HG03045 (cell line): Measurements from ENCODE around the gene FRMD8.

Experiments used
- ATAC-seq: cut with Tn5 transposase; IDR thresholded peaks from one replicate; pipeline ENCODE4 v1.9.1; 2021; ENCODE audit warnings: mild to moderate bottlenecking, moderate library complexity; ENCODE audit not compliant: unreplicated experiment

The FRMD8 gene

DNA sequence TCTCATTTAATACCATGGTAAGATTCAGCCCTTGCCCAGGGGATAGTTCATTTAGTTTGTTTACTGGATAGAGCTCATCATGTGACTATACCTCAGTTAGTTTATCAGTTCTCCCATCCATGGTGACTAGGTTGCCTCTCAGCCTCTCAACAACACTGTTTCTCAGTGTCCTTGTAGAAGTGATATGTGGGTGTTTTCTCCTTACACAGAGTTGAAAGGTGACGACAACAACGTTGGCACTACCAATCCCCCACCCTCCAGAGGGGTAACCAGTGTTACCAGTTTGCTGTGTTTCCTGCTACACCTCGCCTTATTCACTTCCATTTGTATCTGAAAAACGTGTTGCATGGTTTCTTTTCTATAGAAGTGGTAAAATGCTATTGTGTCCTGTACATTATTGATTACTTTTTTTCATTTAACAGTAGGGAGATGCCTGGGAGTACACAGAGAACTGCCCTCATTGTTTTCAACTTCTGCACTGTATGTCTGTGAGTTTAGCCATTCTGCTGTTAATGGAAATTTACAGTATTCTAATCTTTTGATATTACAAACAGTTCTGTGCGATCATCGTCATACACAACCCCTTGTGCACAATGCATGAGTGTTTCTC is 47.7 kb downstream of the FRMD8 start:
- ATAC-seq, result no peak

DNA sequence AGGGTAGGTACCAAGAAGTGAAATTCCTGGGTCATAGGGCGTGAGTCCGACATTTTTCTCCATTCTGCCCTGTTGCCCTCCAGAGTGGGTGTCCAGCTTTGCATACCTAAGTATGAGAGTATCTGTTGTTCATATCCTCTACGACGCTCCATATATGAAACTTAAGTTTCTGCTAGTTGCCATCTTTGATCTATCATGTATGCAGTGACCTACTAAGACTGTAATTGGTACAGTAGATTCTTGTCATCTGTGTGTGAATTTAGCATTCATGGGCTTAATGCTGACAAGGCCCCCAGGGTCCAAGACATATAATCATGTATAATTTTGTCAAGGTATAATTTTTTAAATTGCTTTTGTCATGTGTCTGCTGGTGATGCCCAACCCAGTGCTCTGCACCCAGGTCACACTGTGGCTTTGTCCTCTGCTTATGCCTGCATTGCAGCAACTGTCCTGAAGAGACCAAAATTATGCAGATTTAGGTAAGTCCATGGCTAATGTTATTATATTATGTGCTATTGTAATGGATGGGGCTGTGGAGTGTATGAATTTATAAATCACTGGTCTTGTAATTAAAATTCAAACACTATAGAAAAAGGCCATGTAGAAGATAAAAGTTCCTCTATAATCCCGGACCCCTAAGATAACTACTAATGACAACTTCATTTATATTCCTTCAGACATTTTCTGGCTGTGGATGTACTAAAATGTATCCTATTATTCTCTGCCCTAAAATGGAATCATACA is 48.4 kb downstream of the FRMD8 start:
- ATAC-seq, result no peak

DNA sequence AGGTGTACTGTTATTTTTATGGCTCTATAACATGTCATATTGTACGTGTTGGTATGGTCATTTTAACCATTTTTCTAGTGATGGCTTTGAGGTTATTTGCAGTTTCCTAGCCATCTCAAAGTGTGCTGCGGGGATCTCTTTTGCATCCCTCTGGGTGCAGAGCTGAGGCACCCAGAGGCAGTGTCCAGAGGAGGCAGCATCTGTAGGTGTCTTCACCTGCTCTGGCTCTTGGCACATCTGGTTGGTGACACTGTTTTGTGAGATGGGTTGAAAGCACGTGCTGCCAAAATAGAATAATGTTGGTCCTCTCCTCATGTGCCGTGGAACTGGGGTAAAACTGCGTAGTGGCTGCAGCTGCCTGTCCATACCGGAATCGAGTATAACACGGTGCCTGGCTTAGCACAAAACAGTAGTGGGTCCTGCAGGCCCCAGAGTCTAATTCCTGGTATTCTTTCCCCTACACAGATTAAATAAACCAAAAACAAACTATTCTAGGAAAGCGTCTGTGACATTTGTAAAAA is 49.0 kb downstream of the FRMD8 start:
- ATAC-seq, result no peak

DNA sequence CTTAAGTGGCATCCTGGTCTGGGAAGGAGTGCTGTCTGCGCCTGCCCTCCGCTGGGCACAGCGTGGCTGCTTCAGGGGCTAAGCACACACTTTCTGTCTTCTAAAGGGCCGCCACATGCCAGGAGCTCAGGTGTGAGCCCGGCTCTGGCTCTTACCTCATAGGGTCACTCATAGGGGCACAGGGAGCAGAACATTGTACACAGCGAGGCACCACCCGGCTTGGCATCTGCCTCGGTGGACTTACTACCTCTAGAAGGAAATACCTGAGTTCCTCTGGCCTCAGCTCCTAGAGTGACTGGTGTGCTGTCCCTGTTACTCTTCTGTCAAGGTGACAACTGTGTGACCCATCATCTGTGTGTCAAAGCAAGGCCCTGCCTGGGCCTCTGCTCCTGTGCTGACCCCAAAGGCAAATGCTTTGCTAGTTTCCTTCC is 49.6 kb downstream of the FRMD8 start:
- ATAC-seq, result no peak

DNA sequence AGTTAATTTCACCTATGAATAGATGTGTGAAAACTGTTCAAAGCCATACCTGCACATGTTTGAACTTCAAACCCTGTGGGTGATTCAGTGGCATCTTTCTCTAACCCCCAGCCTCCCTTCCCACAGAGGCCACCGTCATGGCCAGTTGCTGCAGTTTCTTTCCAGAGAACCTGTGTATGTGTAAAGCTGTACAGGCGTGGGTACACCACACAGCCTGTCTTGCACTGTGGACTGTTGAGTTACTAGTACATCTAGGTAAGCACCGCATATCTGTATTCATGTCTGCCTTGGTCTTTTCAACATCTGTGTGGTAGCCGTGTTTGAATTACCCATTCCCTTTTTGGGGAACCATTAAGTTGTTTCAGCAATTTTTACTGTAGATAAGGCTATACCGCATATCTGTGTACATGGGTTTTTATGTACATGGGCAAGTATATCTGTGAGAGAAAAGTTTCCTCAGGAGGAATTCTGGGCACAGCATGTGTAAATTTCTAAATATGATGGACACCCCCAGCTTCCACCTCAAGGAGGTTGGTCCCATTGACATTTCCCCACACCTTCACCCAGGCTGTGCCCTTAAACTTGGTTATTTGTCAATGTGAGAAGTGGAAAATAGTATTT is 50.1 kb downstream of the FRMD8 start:
- no peak for ATAC-seq

DNA sequence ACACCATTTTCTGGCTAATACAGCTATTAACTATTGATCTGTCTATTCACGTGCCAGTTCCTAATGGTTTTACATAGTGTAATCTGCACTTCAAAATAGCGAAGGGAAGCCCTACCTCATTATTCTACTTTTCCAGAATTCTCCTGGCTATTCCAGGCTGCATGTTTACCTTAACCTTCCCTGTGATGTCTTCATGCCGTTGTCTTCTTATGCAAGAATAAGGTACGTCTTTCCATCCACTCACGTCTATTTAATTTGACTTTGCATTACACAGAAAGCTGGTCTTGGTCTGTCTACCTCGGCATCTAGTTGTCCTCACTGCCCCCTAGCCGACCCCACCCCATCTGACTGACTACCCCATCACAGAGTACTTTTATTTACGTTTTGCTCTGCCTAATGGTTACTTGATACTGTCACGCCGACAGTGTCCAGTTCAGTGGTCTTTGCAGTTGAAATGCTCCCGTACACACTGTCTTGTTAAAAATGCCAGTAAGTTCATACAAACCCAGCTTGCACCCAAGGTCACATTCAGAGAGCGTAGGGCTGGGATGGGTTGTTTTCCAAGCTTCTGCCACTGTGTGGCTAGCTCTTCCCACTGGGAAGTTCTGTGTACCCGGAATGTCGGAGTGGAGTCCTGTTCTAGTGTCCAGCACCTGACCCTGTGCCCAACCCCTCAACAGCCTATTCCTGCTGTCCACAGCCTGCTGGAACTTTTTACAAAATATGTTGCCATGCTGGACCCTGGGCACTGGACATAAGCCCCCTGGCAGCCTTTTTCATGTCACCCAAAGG is 51.2 kb downstream of the FRMD8 start:
- no peak for ATAC-seq

DNA sequence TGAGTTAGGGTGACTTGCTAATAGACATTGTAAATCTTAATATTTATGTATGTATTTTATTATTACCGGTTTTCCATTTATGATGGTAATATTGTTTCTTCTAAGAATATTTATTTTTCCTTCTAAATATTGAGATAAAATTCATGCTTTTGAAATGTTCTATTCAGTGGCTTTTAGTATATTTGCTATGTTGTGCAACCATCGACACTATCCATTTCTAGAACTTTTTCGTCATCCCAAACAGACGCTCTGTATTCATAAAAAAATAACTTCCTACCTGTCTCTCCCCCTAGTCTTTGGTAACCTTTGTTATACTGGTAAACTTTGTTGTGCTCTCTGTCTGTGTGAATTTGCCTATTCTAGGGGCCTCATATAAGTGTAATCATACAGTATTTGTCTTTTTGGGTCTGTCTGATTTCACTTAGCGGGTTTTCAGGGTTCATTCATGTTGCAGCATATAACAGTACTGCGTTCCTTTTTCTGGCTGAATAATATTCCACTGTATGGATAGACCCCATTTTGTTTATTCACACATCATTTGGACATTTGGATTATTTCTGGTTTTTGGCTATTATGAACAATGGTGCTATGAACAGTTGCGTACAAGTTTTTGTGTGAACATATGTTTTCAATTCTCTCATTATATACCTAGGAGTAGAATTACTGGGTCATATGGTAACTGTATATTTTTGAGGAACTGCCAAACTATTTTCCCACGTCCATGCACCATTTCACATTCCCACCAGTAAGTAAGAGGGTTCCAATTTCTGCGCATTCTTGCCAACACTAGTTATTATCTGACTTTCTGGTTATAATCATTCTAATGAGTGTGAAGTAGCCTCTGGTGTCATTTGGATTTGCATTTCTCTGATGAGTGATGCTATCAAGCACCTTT is 52.1 kb downstream of the FRMD8 start:
- no peak for ATAC-seq

DNA sequence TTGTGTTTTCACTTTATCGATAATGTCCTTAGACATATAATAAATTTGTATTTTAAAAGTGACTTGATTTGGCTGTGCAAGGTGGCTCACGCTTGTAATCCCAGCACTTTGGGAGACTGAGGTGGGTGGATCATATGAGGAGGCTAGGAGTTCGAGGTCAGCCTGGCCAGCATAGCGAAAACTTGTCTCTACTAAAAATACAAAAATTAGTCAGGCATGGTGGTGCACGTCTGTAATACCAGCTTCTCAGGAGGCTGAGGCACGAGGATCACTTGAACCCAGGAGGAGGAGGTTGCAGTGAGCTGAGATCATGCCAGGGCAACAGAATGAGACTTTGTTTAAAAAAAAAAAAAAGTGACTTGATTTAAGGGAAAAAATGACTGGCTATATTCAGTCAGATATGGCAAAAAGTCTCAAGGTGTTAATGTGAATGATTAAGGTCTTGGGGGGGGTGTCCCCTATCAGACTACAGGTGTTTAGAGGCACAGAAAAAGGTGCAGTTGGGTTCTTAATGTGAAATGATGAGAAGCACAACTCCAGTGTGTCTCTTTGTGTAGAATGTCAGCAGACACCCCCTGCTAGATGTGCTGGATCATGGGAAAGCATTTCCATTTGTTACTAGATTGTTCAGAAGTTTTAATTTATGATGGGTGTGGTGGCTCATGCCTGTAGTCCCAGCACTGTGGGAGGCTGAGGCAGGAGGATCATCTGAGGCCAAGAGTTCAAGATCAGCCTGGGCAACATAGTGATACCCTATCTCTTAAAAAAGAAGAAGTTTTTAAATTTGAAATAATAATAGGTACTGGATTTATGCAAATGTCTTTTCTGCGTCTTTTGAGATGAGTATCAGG is 53.1 kb downstream of the FRMD8 start:
- no peak for ATAC-seq

DNA sequence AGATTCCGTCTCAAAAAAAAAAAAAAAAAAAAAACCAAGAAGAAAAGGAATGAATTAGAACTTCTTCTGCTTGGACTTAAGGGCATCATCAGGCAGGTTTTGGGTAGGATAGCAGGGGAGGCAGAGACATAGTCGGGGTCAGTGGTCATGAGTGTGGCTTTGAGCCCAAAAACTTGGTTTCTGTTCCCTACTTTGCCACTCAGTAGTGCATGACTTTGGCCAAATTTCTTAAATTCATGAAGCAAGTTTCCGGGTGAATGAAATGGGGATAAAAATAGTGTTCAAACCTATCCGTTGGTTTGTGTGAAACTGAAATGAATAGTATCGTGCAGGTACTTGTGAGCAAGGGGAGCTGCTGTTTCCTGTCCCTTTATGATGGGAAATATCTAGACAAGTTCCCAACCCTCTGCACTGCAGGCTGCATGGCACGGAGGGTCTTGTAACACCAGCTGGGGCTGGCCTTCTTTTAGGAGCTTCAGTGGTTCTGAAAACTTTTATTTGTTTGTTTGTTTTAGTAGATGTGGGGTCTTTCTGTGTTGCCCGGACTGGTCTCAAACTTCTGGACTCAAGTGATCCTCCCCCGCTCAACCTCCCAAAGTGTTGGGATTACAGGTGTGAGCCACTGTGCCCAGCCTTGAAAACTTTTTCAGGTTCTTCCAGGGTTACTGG is 54.5 kb downstream of the FRMD8 start:
- ATAC-seq, result peak; percentile 39

DNA sequence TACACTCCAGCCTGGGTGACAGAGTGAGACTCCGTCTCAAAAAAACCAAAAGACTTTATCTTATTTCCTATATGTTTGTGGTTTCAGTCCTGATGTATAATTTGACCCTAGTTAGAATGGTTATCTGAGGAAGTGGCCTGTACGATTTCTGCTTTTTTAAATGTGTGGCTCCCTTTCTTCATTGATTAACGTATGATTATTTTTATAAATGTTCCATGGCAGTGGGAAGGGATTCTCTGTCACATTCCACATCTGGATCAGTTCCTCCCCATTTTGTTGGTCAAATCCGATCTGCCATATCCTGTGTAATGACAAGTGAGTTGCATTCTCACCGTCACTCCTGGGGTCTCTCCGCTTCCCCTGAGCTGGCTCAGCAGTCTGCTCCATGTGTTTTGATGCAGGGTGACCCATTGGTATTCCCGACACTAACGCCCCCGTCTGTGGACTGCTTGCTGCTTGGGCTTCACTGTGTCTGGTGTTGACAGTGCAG is 56.5 kb downstream of the FRMD8 start:
- ATAC-seq, result no peak

DNA sequence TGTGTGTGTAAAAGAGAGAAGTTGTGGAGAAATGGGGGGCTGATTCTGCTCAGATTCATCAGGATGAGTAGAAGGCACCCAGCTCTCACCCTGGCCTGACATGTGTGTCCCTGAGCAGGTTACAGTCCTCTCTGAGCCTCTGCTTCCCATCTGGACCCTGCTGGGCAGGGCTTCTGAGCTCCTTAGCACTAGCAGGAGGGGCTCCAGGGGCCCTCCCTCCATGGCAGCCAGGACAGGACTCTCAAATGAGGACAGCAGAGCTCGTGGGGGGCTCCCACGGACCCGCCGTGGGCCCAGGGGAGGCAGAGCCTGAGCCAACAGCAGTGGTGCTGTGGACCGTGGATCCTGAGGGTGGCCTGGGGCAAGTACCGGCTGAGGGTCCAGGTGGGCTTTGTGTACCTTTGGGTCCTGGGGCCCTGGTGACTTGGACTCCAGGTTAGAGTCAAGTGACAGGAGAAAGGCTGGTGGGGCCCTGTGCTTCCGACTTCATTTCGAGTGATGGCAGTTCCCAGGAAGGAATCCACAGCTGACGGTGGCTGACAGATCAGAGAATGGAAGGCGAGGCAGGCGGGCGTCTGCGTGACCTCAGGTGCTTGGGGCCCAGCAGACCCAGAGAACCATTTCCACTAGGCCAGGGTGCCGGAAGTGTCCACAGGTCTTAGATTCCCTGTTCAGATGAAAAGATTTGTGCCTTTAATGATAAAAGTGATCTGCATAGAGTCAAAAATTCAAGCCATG is 58.0 kb downstream of the FRMD8 start:
- no peak for ATAC-seq

DNA sequence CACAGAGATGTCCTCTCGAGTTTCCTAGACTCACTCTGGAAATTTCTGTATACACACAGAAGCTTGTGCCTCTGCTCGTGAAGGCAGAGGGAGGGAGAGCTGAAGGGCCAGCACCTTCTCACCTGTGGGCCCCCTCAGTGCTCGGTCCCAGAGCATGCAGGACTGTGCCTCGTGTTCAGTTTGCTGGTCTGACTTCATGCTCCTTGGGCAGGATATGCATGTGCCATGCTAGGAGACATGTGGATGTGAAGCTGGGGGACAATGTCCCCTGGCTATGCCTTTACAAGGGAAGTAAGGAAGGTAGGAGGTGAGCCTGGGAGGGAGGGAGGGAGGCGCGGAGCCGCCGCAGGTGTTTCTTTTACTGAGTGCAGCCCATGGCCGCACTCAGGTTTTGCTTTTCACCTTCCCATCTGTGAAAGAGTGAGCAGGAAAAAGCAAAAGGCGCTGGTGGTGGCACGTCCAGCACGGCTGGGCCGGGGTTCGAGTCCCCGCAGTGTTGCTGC is 58.7 kb downstream of the FRMD8 start:
- no peak for ATAC-seq

DNA sequence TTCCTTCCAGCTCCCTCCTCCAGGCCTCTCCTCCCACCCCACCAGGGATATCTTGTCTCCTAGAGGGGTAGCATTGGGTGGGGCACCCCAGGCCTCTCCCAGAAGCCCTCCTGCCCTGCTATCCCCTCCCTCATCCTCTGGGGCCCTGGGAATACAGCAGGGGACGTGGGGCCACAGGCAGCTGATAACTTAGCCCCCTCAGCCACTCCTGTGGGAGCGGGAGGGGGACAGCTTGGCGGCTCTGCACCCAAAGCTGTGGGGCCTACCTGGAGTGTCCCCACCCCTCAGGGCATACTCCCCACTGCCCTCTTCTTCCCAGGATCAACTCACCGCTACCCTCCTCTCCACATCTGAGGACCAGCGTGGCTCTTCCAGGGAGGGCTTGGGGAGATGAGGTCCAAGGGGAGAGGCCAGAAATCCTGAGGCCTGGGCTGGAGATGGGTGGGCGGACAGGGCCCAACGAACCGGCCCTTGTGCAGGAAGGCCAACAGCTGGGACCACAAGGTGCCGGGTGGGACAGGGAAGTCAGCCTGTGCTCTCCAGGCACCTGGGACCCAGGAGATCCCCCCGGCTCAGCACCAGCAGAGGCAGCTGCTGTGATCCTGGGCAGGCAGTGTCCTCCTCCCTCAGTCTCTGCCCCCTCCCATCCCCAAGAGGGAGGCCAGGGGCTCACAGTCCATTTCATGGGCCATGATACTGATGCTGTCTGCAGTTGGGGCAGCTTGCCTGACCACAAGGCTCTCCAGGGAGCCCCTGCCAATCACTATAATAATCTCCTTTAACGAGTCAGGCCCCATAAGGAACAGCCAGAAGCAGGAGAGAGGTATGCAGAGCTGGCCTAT is 59.4 kb downstream of the FRMD8 start:
- no peak for ATAC-seq

DNA sequence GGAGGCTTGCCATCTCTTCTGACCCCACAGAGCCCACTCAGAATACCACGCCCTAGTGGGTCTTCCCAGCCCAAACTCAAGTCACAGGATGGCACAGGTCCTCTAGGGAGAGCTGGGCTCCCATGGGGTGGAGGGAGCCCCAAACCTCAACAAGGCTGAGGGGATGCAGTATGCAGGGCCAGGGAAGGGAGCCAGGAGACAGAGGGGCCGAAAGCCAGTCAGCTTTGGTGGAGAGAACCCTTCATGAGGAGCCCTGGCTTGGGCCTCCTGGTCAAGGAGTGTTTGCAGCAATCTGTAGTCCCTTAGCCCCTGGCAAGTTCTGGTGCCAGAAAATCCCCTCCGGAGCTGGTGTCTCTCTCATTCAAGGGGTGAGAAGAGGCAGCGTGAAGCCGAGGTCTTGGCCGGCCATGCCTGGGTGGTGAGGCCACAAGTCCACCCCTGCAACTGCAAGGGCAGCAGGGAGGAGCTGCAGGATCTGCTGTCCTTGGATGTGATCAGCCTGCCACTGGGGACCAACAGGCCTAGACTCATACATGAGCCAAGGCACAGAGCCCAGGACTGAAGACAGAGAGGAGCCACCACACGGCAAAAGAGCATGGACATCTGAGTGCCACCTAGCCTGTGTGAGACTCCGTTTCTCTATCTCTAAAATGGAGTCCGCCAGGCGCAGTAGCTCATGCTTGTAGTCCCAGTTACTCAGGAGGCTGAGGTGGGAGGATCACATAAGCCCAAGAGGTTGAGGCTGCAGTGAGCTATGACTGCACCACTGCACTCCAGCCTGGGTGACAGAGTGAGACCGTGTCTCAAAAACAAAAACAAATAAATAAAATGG is 60.2 kb downstream of the FRMD8 start:
- no peak for ATAC-seq

DNA sequence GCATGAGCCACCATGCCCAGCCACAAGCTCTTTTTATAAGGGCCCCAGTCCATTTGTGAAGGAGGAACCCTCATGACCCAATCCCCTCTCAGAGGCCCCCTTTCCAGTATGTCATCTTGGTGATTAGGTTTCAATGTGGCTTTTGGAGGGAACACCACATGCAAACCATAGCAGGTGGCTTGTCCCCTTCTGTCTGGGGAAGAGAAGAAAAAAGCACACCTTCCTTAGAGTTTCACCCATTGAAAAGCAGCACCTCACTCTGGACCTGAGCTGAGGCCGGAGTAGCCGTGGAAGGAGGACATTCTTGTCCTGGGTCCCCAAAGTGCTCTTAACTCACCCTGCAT is 61.6 kb downstream of the FRMD8 start:
- no peak for ATAC-seq
